Stimulated activated naive CD8-positive, alpha-beta T cell treated with anti-CD3 and anti-CD28 coated beads, Interleukin-15, amount 100 ng/mL, for 72 hours (primary cell): ENCODE measurements around the gene ADGRG1.
"Not testable (repeated sequence)": the region's sequence is repeated elsewhere in the genome, so short reads cannot be mapped to it uniquely, and the experiment has no call there.

Experiments used
- ATAC-seq: fragments of 150-1000 bp; cut with Tn5 transposase; 2 replicates; pipeline ENCODE4 v1.10.0; 2021; ENCODE audit warnings: mild to moderate bottlenecking, moderate library complexity
- DNase-seq, 2 donors: peaks; one replicate each; pipeline ENCODE4 v3.0.0; 2021 to 2022
- H3K27ac Mint-ChIP-seq, 2 donors: one replicate each; pipeline ENCODE4 v1.8.0; 2022; ENCODE audit warnings: mild to moderate bottlenecking in 2 of 2, mixed read lengths in 2 of 2, moderate library complexity in 2 of 2
- H3K27me3 Mint-ChIP-seq: one replicate; pipeline ENCODE4 v1.8.0; 2022; ENCODE audit warnings: mixed read lengths
- H3K4me1 Mint-ChIP-seq: one replicate; pipeline ENCODE4 v1.8.0; 2022; ENCODE audit warnings: mild to moderate bottlenecking, mixed read lengths
- H3K4me3 Mint-ChIP-seq, 2 donors: one replicate each; pipeline ENCODE4 v1.8.0; 2022; ENCODE audit warnings: mild to moderate bottlenecking in 2 of 2, mixed read lengths in 2 of 2, moderate library complexity in 1 of 2
- H3K9me3 Mint-ChIP-seq, 2 donors: one replicate each; pipeline ENCODE4 v1.8.0; 2022; ENCODE audit warnings: mixed read lengths in 2 of 2

ADGRG1 gene

DNA sequence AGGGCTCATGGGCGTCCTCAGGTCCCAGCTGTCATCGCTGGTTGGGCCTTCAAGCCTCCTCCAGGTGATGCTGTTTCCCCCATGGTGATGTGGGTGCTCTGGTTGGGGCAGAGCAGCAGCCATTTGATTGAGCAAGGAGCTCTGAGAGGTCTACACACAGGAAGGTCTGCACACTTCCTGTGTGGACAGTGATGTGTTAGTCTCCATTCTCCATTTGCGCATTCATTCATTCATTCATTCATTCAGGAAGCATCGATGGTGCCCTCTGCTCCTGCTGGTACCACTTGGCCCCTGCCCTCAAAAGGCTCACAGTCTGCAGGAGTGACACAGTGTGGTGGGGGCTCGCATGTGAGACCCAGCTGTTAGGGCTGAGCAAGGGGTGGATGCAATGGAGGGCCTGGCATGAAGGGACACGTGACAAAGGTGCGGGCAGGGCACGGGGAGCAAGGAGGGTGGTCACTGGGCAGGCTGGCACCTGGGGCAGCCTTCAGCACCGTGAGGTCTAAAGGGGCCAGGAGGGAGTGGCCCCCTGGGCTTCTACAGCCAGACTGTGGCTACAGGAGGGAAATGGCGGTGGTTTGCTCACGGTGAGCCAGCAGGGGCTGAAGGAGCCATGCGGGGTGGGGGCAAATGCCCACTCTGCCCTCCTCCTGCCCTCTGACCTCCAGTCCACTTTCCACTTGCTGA, 41.2 kb downstream of the ADGRG1 start:
- Mint-ChIP-seq H3K9me3 (no peaks in the 10 kb centered on the region), H3K4me1 (peaks cover 12% of the 10 kb centered on the region), H3K4me3 (no peak overlapping the region), H3K27me3 (no peaks in the 10 kb centered on the region), H3K27ac (no peak overlapping the region)
- DNase-seq, result no peak
- no peak for ATAC-seq

DNA sequence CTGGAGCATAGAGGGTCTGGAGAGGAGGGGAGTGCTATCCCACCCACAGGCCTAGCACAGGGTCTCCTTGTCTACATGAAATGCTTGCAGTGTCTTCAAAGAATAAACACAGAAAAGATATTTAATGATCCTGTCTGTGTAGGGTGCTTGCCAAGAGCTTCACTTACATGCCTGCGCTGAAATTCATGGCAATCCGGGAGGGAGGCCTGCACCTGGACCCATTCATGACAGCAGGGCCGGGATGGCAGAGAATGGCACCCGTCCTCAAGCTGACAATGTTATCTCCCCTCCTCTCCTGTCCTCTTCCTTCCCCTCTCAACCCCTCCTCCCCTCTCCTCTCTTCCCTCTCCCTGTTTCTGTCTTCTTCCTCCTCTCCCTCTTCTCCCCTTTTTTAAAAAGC, 41.8 kb downstream of the ADGRG1 start:
- no peak for DNase-seq
- H3K4me1 Mint-ChIP-seq, result peaks cover 12% of the 10 kb centered on the region
- H3K27ac Mint-ChIP-seq, result peak overlapping the region in 1 of 2 donors; percentile 12
- no peaks in the 10 kb centered on the region for H3K9me3 Mint-ChIP-seq
- no peak for ATAC-seq
- no peaks in the 10 kb centered on the region for H3K27me3 Mint-ChIP-seq
- H3K4me3 Mint-ChIP-seq, result no peak overlapping the region

DNA sequence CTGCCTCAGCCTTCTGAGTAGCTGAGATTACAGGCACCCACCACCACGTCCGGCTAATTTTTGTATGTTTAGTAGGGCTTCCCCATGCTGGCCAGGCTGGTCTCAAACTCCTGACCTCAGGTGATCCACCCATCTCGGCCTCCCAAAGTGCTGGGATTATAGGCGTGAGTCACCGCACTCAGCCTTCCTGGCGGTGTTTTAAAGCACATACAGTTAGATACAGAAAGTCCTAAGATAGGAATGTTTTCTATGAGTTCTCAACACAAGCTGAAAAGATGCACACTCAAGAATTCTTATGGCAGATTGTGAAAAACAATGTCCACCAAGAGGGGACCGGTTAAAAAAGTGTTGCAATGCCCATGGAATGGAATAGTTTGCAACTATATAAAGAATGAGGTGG, 43.0 kb downstream of the ADGRG1 start:
- not testable (repeated sequence) for DNase-seq, ATAC-seq, H3K4me3 Mint-ChIP-seq, H3K9me3 Mint-ChIP-seq, H3K27me3 Mint-ChIP-seq, H3K27ac Mint-ChIP-seq
- H3K4me1 Mint-ChIP-seq, result peaks cover 12% of the 10 kb centered on the region

DNA sequence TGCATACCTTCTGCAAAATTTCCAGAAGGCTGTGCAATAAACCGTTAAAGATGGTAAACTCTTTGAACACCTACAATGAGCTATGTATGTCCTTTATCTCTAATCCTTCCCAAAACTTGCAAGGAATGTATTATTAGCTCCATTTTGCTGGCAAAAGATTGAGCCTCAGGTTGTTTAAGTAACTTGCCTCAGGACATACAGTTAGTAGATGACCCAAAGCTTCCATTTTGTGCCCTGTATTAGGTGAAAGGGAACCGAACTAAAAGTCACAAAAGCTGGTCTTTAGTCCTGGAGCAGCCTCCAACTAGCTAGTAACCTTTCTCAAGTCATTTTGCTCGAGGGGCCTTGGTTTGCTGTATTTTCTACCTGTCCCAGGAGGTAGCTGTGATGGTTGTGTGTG, 44.0 kb downstream of the ADGRG1 start:
- DNase-seq, result no peak
- no peak overlapping the region for H3K27ac Mint-ChIP-seq
- H3K4me3 Mint-ChIP-seq, result no peak overlapping the region
- H3K4me1 Mint-ChIP-seq, result peaks cover 12% of the 10 kb centered on the region
- no peaks in the 10 kb centered on the region for H3K9me3 Mint-ChIP-seq
- ATAC-seq, result no peak
- no peaks in the 10 kb centered on the region for H3K27me3 Mint-ChIP-seq

DNA sequence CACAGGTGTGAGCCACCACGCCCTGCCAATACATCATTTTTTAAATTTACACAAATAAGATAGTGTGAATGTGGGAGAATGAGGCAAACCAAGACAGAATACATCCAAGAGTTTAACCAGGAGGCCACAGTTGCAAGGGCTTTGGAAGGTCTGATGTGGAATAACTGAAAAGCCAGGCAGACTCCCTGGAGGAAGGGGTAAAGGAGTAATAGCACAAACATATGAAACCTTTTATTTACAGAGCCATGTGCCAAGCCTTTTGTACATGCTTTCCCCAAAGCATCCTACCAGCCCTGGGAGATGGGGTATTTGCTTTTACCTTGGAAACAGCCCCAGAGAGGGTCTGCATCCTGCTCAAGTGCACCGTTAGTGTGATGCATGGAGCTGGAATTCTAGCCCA, 44.4 kb downstream of the ADGRG1 start:
- no peak overlapping the region for H3K27ac Mint-ChIP-seq
- DNase-seq (no peak), ATAC-seq (no peak)
- peaks cover 12% of the 10 kb centered on the region for H3K4me1 Mint-ChIP-seq
- H3K27me3 Mint-ChIP-seq, result no peaks in the 10 kb centered on the region
- H3K4me3 Mint-ChIP-seq, result no peak overlapping the region
- H3K9me3 Mint-ChIP-seq, result no peaks in the 10 kb centered on the region

DNA sequence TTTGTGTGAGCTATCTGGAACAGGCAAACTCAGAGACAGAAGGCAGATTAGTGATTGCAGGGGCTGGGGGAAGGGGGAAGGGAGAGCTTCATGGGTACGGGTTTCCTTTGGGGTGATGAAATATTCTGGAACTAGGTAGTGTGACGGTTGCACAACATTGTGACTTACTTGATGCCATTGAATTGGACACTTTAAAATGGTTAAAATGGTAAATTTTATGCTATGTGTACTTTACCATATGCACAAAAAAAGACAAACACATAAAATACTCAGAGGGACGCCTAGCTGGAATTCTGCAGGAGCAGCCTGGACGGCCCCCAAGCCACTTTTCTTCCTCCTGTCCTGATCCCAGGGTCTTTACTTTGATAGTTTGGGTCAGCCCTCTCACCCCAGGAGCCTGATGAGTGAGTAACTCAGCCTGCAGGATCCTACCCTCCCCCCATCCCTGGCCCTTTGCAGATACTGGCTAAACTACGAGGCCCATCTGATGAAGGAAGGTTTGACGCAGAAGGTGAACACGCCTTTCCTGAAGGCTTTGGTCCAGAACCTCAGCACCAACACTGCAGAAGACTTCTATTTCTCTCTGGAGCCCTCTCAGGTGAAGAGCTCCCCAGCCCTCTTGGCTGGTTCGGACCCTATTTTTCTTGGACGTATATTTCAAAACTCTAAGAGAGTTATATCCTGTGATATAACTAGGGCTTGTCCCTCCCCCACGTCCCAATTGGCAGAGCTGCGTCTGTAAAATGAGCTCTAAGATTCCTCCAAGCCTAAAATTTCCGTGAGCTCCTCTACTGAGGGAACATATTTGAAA, 47.5 kb downstream of the ADGRG1 start:
- H3K9me3 Mint-ChIP-seq, result no peaks in the 10 kb centered on the region
- DNase-seq (no peak), ATAC-seq (no peak)
- no peak overlapping the region for H3K27ac Mint-ChIP-seq
- H3K4me3 Mint-ChIP-seq, result no peak overlapping the region
- no peaks in the 10 kb centered on the region for H3K4me1 Mint-ChIP-seq
- no peaks in the 10 kb centered on the region for H3K27me3 Mint-ChIP-seq

DNA sequence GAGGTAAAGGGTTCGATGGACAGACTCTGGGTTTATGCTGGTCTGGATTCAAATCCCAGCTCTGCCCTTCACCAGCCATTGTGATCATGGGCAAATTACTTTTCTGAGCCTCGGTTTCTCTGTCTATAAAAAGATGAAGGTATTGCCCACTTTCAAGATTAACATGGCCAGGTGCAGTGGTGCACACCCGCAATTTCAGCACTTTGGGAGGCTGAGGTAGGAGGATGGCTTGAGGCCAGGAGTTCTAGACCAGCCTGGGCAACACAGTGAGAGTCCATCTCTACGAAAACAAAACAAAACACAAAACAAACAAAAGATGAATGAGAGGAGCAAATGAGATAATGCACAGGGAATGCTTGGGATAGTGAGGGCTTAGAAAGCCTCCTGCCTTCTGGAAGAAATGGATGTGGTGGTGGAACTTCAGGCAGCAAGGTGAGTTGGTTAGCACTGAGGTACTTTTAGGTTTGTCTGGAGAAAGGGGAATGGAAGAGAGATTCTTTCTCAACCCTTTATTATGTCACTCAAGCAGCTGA, 48.2 kb downstream of the ADGRG1 start:
- DNase-seq, result no peak
- no peak for ATAC-seq
- no peaks in the 10 kb centered on the region for H3K4me1 Mint-ChIP-seq
- no peak overlapping the region for H3K4me3 Mint-ChIP-seq
- no peaks in the 10 kb centered on the region for H3K27me3 Mint-ChIP-seq
- H3K9me3 Mint-ChIP-seq, result no peaks in the 10 kb centered on the region
- no peak overlapping the region for H3K27ac Mint-ChIP-seq

DNA sequence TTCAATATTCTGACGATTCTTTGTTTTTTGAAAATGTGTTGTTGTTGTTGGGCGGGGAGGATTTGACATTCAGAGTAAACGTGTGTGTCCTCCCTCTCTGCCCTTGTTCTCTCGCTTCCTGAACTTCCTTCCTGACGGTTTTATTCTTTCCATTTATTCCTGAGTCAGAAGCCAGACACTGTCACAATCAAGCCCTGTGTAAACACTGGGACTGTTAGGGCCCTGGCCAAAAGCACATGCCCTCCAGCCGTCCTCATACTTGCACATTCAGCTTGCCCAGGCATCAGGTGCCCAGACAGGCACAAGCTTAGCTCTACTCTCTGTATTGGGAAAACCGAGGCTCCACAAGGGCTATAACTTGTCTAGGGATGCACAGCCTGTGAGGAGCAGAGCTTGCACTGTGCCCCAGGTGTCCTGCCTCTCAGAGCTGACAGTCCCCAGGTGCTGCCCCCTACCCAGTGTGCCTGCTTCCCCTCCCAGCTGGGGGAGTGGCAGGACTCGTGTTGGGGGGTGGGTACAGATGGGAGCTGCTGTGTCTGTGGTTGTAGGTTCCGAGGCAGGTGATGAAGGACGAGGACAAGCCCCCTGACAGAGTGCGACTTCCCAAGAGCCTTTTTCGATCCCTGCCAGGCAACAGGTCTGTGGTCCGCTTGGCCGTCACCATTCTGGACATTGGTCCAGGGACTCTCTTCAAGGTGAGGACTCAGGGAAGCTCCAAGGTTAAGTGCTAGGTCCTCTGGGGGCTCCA, 49.4 kb downstream of the ADGRG1 start:
- ATAC-seq, result no peak
- Mint-ChIP-seq H3K4me1 (no peaks in the 10 kb centered on the region), H3K4me3 (no peak overlapping the region), H3K27ac (no peak overlapping the region), H3K9me3 (no peaks in the 10 kb centered on the region), H3K27me3 (no peaks in the 10 kb centered on the region)
- DNase-seq, result no peak

DNA sequence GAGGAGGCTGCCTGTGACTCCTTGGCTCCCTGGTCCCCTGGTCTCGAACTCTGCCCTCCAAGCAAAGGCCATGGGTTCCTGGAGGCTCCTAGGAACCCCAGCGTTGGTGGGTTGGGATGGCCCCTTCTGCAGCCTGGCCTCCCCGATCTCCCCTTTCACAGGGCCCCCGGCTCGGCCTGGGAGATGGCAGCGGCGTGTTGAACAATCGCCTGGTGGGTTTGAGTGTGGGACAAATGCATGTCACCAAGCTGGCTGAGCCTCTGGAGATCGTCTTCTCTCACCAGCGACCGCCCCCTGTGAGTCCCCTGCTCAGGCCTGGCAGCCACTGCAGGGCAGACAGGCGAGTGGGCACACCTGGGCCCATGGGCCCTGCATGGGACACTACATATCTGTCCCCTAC, 50.6 kb downstream of the ADGRG1 start:
- Mint-ChIP-seq H3K4me1 (no peaks in the 10 kb centered on the region), H3K27ac (no peak overlapping the region)

DNA sequence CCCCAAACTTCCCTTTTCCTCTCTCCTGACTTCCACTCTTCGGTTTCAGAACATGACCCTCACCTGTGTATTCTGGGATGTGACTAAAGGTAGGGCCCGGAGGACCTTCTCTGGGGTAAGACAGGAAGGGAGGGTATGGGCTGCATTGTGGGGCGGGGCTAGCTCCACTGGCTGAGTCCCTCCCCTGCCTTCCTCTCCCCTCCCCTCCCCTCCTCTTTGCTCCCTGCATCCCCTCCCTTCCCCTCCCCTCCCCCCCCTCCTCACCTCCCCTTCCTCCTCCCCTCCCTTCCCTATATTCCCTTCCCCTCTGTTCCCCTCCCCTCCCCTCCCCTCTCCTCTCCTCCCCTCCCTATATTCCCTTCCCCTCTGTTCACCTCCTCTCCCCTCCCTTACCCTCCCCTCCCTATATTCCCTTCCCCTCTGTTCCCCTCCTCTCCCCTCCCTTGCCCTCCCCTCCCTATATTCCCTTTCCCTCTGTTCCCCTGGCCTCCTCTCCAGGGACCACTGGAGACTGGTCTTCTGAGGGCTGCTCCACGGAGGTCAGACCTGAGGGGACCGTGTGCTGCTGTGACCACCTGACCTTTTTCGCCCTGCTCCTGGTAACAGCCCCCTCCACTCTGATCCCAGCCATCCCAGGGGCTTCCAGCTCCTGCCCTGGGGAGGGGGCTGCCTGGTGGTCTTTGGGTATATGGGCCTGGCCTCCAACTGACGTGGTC, 51.5 kb downstream of the ADGRG1 start:
- DNase-seq, result no peak
- H3K4me1 Mint-ChIP-seq, result no peaks in the 10 kb centered on the region
- H3K27ac Mint-ChIP-seq, result peak overlapping the region in 1 of 2 donors; percentile 67

More for the DNA sequence above, 50.6 kb downstream of the ADGRG1 start:
- no peaks in the 10 kb centered on the region for H3K9me3 Mint-ChIP-seq
- DNase-seq, result no peak
- peak; percentile 14 for ATAC-seq
- no peak overlapping the region for H3K4me3 Mint-ChIP-seq
- H3K27me3 Mint-ChIP-seq, result no peaks in the 10 kb centered on the region

DNA sequence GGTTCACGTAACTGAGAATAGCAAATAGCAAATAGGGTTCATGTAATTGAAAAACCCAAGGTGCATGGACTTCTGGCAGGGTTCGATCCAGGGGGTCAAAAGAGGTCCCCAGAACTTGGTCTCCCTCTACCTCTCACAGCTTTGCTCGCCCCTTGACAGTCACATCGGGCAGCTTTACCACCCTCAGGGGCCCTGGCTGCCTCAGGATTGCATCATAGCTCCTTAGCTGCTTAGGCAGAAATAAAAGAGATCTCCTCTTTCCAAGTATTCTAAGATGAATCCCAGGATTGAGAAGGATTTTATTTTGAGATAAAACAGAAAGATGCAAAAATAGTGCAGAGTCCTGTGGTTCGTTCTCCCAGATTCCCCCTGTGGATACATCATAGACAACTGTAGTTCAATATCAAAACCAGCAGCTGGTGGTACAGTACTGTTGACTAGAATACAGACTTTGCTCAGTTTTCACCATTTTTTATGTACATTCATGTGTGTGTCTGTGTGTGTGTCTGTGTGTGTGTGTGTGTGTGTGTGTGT, 52.5 kb downstream of the ADGRG1 start:
- H3K27ac Mint-ChIP-seq, result no peak overlapping the region
- no peak overlapping the region for H3K4me3 Mint-ChIP-seq
- ATAC-seq (no peak), DNase-seq (no peak)
- H3K9me3 Mint-ChIP-seq, result no peaks in the 10 kb centered on the region
- no peaks in the 10 kb centered on the region for H3K27me3 Mint-ChIP-seq
- H3K4me1 Mint-ChIP-seq, result no peaks in the 10 kb centered on the region

More for the DNA sequence above, 51.5 kb downstream of the ADGRG1 start:
- ATAC-seq, result peak; percentile 18
- Mint-ChIP-seq H3K27me3 (no peaks in the 10 kb centered on the region), H3K9me3 (no peaks in the 10 kb centered on the region), H3K4me3 (no peak overlapping the region)

DNA sequence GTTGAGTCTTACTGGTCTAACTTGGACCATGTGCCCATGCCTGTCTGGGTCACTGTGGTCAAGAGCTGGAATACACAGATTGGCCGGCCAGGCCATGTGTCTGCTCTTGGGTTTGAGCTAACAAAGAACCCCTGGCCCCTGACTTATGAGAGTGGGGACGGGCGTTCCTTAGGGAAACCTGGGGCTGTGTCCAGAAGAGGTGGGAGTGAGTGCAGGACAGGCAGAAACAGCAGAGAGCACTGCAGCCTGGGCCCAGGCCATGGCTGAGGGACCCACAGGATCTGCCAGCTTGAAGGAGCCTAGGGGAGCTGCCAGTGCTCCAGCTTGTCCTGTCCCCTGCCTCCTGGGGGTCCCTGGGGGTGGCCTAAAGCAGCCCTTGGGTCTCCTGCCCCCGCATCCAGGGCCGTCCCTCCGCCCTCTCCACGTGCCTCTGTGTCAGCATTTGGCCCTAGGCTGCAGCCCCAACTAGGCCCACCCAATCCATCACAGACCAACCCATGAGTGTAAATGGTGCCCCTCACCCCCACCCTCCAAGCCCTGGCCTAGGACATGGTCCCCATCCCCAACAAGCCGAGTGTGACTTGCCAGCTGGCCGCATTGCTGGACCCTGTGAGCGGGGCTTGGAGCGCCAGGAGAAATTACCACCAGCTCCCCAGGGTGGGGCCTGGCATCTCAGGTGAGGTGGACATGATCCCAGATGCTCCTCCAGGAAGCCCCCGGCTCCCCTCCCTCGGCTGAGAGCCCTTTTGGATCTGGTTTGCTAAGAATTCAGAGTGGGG, 53.7 kb downstream of the ADGRG1 start:
- H3K4me1 Mint-ChIP-seq, result no peaks in the 10 kb centered on the region
- DNase-seq (no peak), ATAC-seq (peak; percentile 18)
- no peak overlapping the region for H3K4me3 Mint-ChIP-seq
- H3K27ac Mint-ChIP-seq, result peak overlapping the region in 1 of 2 donors; percentile 36
- no peaks in the 10 kb centered on the region for H3K9me3 Mint-ChIP-seq
- H3K27me3 Mint-ChIP-seq, result no peaks in the 10 kb centered on the region

DNA sequence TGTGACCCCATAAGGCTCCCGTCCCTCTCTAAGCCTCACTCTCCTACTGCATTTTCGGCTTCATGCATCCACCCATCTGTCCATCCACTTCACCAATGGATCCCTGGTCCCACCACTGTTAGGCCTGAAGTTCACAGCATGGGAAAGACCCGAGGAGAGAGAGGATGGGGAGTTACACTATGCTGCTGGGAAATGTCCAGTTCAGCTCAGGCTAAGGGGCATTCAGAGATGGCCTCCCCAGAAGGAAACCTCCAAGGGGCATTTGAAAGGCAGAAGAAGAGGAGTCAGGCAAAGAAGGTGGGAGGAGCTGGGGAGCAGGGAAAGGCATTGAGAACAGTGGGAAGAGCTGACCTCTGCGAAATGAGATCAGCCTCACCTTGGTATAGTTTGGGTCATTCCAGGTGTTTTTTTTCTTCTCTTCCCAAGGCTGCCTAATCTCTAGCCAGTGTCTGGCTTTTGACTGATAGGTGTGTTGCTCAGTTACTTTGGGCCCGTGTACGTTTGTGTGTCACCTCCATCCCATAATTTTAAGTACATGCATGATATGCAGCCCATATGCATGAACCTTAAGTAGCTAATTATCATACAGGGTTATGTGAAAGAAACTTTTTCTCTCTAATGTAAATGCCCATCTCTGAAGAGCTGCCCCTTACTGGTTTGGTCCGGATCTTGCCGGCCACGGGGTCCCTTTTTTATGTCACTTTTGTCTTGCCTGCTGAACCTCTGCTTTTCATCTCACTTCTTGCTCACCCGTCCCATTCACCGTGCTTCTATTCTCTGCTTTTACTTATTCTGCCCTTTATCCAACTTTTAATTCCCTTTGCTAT, 54.6 kb downstream of the ADGRG1 start:
- peak overlapping the region in 1 of 2 donors; percentile 28 for H3K27ac Mint-ChIP-seq
- no peak for ATAC-seq
- H3K9me3 Mint-ChIP-seq, result no peaks in the 10 kb centered on the region
- no peaks in the 10 kb centered on the region for H3K27me3 Mint-ChIP-seq
- no peak for DNase-seq
- H3K4me1 Mint-ChIP-seq, result peaks cover 2% of the 10 kb centered on the region
- H3K4me3 Mint-ChIP-seq, result no peak overlapping the region
